ENCODE measurements around the gene BTLA.
"Not testable (repeated sequence)": the region's sequence is repeated elsewhere in the genome, so short reads cannot be mapped to it uniquely, and the experiment has no call there.

Gene BTLA

DNA sequence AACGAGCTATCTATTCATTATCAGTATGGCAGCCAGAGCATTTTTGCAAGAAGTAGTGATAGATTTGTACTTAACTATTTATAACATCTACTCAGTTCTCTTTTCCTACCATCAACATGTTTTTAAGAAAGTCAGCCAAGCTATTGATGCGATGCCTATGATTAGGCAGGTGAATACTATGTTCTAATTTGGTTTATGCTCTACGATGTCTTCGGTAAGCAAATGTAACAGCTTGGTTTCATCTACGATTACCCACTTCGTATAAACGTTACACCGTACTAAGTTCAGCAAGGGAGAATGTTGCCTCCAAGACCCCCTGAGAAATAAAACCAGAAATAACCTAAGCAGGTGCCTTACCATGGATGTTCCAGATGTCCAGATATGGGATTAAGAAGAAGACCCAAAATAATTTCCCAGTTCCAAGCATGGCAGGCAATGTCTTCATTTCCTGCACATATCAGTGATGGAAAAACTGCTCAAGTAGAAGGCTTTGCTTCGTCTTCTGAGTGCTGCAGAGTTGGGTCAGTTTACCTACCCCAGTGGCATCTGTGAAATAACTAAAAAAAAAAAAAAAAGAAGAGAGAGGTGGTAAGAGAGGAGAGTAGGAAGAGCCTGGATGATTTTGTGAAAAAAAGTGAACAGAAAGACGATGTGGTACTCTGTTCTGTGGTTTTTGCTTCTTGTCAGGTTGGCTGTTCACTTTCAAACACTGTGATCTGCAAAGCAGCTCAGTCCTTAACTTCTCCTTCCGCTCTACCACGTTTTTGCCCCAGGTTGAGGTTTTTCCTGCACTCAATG lies at the start of gene BTLA:
BTLA (minus strand) TSS at position 559 of the 798 bp plus-strand sequence; CDS start at position 445, 114 bp downstream.
- Histone ChIP-seq H3K27me3 (ENCODE audit: insufficient read depth, low read length) (no peaks in the 10 kb centered on the region), H3K36me3 (ENCODE audit: insufficient read depth, low read depth, low read length) (no peaks in the 10 kb centered on the region), H3K4me1 (ENCODE audit: insufficient read depth, low read length) (no peaks in the 10 kb centered on the region), H3K9ac (ENCODE audit: low read depth, low read length) (no peak within 1 kb of the TSS), H3K4me3 (ENCODE audit: low read length) (no peak within 1 kb of the TSS), H3K27ac (ENCODE audit: low read length) (no peak within 1 kb of the TSS), H3K9me3 (ENCODE audit: insufficient read depth, low read depth, low read length) (no peaks in the 10 kb centered on the region)

DNA sequence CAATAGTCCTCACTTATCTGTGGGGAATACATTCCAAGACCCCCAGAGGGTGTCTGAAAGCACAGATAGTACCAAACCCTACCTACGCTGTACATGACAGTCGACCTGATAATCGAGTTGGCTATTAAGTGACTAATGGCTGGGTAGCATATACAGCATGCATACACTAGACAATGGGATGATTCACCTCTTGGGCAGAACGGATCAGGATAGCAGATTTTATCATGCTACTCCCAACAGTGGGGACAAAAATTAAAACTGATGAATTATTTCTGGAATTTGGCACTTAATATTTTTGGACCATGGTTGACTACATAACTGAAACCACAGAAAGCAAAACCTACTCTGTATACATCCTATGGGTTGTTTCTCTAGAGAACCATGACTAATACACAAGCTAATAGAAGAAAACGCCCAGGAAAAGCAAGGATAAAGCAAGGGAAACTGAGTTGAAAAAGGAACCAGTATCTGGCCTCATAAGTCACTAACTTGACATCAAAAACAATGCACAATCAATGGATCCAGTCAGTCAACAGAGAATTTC lies 47.0 kb upstream of the BTLA start:
- Histone ChIP-seq H3K9ac (ENCODE audit: low read depth, low read length) (no peak overlapping the region), H3K36me3 (ENCODE audit: insufficient read depth, low read depth, low read length) (peaks cover 77% of the 10 kb centered on the region), H3K27ac (ENCODE audit: low read length) (no peak overlapping the region), H3K27me3 (ENCODE audit: insufficient read depth, low read length) (no peaks in the 10 kb centered on the region), H3K4me3 (ENCODE audit: low read length) (no peak overlapping the region), H3K4me1 (ENCODE audit: insufficient read depth, low read length) (no peaks in the 10 kb centered on the region), H3K9me3 (ENCODE audit: insufficient read depth, low read depth, low read length) (no peaks in the 10 kb centered on the region)

DNA sequence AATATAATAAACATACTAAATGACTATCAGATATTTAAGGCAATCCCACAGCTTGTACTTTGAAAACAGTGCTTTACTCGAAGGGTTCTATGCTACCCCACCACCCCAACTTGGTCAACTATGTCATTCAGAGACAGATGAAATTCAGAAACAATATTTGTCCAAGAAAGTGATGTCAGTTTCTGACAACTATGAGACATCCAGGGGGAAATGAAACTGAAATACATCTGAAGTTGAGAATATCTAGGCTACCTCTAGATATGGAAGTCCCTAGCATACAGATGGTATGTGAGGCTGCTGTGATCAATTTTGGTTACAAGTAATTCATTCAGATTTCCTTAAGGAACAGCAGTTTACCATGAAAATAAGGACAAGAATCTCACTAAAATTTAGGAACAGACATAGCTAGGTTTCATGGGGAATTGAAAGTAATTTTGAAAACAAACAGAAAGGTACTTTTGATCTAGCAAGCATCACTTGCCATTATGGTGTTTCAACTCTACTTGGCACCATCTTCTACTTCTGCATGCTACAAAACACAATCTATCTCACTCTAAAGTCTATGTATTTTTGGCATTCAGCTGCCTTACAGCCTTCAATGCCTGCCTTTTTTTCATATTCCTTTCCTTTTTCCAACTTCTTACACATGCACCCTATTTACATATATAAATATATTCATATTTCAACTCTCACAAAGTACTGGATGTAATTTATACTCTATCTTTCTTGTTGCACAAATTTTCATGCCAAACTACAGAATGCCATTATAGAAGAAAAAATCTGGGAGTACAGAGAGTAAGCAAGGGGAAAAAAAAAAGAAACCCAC lies 40.8 kb upstream of the BTLA start:
- Histone ChIP-seq H3K9me3 (ENCODE audit: insufficient read depth, low read depth, low read length) (no peaks in the 10 kb centered on the region), H3K4me3 (ENCODE audit: low read length) (no peak overlapping the region), H3K9ac (ENCODE audit: low read depth, low read length) (no peak overlapping the region), H3K36me3 (ENCODE audit: insufficient read depth, low read depth, low read length) (peaks cover 69% of the 10 kb centered on the region), H3K27ac (ENCODE audit: low read length) (no peak overlapping the region), H3K27me3 (ENCODE audit: insufficient read depth, low read length) (no peaks in the 10 kb centered on the region), H3K4me1 (ENCODE audit: insufficient read depth, low read length) (no peaks in the 10 kb centered on the region)

DNA sequence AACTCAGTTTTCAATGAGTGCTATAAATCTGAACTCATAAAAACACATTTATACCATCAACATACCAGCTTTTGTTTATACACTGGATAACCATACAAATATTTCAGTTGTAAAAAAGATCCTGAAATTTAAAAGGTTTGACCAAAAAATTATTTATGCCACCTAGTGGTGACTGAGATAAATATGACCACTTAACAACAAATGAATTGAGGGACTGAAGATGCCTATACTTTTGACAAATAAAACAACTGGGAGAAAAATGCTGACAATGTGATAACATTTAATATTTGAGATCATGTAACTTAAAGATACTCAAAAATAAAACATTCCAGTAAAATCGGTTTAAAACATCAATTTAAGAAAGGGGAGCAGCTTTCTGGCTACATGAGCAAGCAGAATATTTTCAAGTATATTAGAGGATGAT lies 32.1 kb upstream of the BTLA start:
- Histone ChIP-seq H3K27me3 (ENCODE audit: insufficient read depth, low read length) (no peaks in the 10 kb centered on the region), H3K9me3 (ENCODE audit: insufficient read depth, low read depth, low read length) (no peaks in the 10 kb centered on the region), H3K9ac (ENCODE audit: low read depth, low read length) (no peak overlapping the region), H3K4me3 (ENCODE audit: low read length) (no peak overlapping the region), H3K36me3 (ENCODE audit: insufficient read depth, low read depth, low read length) (peaks cover 46% of the 10 kb centered on the region), H3K27ac (ENCODE audit: low read length) (no peak overlapping the region), H3K4me1 (ENCODE audit: insufficient read depth, low read length) (no peaks in the 10 kb centered on the region)

- Histone ChIP-seq H3K36me3 (ENCODE audit: insufficient read depth, low read depth, low read length) (peaks cover 38% of the 10 kb centered on the region), H3K4me1 (ENCODE audit: insufficient read depth, low read length) (no peaks in the 10 kb centered on the region), H3K27ac (ENCODE audit: low read length) (no peak overlapping the region), H3K9ac (ENCODE audit: low read depth, low read length) (no peak overlapping the region), H3K9me3 (ENCODE audit: insufficient read depth, low read depth, low read length) (no peaks in the 10 kb centered on the region), H3K4me3 (ENCODE audit: low read length) (no peak overlapping the region), H3K27me3 (ENCODE audit: insufficient read depth, low read length) (no peaks in the 10 kb centered on the region)
Observed at GRCh38 chr3:112530573-112530972, 31.3 kb upstream of the BTLA start.

- not testable (repeated sequence) for H3K4me3 ChIP-seq (ENCODE audit: low read length); H3K9ac ChIP-seq (ENCODE audit: low read depth, low read length); H3K27ac ChIP-seq (ENCODE audit: low read length); H3K9me3 ChIP-seq (ENCODE audit: insufficient read depth, low read depth, low read length); H3K4me1 ChIP-seq (ENCODE audit: insufficient read depth, low read length); H3K36me3 ChIP-seq (ENCODE audit: insufficient read depth, low read depth, low read length); H3K27me3 ChIP-seq (ENCODE audit: insufficient read depth, low read length)
Observed at GRCh38 chr3:112524127-112524526, 24.9 kb upstream of the BTLA start.

DNA sequence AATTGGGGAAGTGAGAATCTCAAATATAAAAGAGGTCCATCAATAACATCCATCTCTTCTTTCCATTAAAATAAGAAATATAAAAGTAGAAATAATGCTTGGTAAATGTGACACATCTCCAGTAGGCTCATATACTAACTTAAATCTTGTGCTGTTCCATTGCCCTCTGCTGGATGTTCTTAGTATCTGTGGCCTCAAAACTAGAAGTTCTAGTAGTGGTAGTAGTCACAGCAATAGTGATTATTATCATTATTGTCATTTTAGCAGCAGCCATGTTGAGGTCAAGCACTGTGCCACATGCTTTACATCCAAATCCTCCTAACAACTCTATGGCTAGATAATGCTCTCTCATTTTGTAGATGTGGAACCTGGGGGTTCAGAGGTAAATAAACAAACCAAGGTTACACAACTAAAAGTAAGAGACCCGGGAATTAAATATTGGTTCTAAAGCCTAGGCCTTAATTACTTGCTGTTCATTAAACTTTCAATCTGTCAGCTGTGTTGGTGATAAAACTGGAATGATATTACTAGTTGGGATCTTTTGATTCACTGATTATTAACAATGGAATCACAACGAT lies 20.2 kb upstream of the BTLA start:
- H3K9ac ChIP-seq (ENCODE audit: low read depth, low read length): no peak overlapping the region
- no peak overlapping the region for H3K4me3 ChIP-seq (ENCODE audit: low read length)
- H3K36me3 ChIP-seq (ENCODE audit: insufficient read depth, low read depth, low read length): no peaks in the 10 kb centered on the region
- H3K4me1 ChIP-seq (ENCODE audit: insufficient read depth, low read length): no peaks in the 10 kb centered on the region
- no peaks in the 10 kb centered on the region for H3K9me3 ChIP-seq (ENCODE audit: insufficient read depth, low read depth, low read length)
- H3K27ac ChIP-seq (ENCODE audit: low read length): no peak overlapping the region
- no peaks in the 10 kb centered on the region for H3K27me3 ChIP-seq (ENCODE audit: insufficient read depth, low read length)

GRCh38 chr3:112518970-112519369 lies 19.7 kb upstream of the BTLA start:
- not testable (repeated sequence) for H3K4me1 ChIP-seq (ENCODE audit: insufficient read depth, low read length); H3K36me3 ChIP-seq (ENCODE audit: insufficient read depth, low read depth, low read length); H3K27ac ChIP-seq (ENCODE audit: low read length); H3K9me3 ChIP-seq (ENCODE audit: insufficient read depth, low read depth, low read length); H3K27me3 ChIP-seq (ENCODE audit: insufficient read depth, low read length); H3K4me3 ChIP-seq (ENCODE audit: low read length); H3K9ac ChIP-seq (ENCODE audit: low read depth, low read length)

DNA sequence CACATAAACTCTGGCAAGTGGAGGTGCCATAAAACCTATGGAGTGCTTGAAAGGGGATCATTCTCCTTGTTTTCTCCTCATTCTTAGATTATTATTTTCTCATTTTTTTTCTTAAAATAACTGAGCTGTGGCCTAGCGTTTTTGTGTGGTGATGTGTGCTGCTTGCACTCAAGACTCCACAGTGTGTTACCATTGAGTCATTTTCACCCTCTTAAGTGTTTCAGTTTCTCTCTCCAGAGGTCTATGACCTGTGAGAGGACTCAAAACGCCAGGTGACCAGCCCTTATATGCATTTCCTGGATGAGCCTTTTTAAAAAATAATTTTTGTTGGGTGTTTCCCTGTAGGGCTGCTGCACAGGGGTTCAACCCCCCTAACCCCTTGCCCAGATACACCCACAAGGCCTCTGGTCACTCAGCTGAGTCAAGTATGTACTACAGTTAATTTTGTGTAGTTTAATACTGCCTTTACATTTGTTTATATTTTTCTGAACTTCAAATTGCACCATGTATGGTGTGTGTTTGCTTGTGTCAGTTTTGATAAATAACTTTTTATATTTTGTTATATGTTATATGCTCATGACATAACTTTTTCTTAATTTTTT lies 15.4 kb upstream of the BTLA start:
- no peak overlapping the region for H3K9ac ChIP-seq (ENCODE audit: low read depth, low read length)
- H3K9me3 ChIP-seq (ENCODE audit: insufficient read depth, low read depth, low read length): peaks cover 36% of the 10 kb centered on the region
- 0 out of 2 replicates have a peak, but pooled peaks cover 4% of the 10 kb centered on the region for H3K36me3 ChIP-seq (ENCODE audit: insufficient read depth, low read depth, low read length)
- no peaks in the 10 kb centered on the region for H3K27me3 ChIP-seq (ENCODE audit: insufficient read depth, low read length)
- H3K4me1 ChIP-seq (ENCODE audit: insufficient read depth, low read length): no peaks in the 10 kb centered on the region
- no peak overlapping the region for H3K4me3 ChIP-seq (ENCODE audit: low read length)
- no peak overlapping the region for H3K27ac ChIP-seq (ENCODE audit: low read length)

DNA sequence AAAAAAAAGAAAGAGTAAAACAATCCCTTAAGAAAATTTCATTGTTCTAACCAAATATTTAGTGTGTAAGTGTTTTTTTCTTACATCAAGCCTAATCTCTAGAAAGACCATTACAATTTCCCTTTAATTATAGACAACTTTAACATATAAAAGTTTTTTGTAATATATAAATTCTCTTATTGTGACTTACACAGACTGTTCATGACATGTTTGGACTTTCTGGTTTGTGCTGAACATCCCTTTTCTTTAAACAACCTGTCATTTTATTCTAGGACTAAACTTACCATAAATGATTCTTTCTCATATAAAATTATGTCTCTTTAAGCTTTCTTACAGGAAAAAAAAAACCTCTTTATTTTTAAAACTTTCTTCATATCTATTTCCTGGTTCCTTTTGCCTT lies 13.0 kb upstream of the BTLA start:
- Histone ChIP-seq H3K36me3 (ENCODE audit: insufficient read depth, low read depth, low read length) (0 out of 2 replicates have a peak, but pooled peaks cover 4% of the 10 kb centered on the region), H3K9ac (ENCODE audit: low read depth, low read length) (no peak overlapping the region), H3K9me3 (ENCODE audit: insufficient read depth, low read depth, low read length) (peaks cover 41% of the 10 kb centered on the region), H3K4me1 (ENCODE audit: insufficient read depth, low read length) (no peaks in the 10 kb centered on the region), H3K27me3 (ENCODE audit: insufficient read depth, low read length) (no peaks in the 10 kb centered on the region), H3K4me3 (ENCODE audit: low read length) (no peak overlapping the region), H3K27ac (ENCODE audit: low read length) (no peak overlapping the region)

DNA sequence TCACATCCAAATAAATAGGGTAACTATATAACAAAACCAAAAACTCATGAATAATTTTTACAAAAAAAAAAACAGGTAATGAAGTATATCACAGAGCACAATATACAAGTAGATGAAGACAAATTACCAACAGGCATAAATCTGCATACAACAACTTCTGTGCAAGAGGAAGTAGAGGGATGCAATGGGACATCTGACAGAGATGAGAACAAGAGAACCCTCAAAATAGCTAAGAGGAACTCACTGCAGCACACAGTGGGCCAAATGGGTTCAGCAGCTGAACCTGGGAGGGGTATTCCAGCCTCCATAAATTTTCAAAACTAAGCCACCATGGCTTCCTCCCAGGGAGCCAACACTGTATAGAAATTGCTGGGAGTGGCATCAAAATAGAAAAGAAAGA lies 9.6 kb upstream of the BTLA start:
- H3K4me1 ChIP-seq (ENCODE audit: insufficient read depth, low read length): no peaks in the 10 kb centered on the region
- H3K9ac ChIP-seq (ENCODE audit: low read depth, low read length): no peak overlapping the region
- H3K27me3 ChIP-seq (ENCODE audit: insufficient read depth, low read length): no peaks in the 10 kb centered on the region
- 0 out of 2 replicates have a peak, but pooled peaks cover 4% of the 10 kb centered on the region for H3K36me3 ChIP-seq (ENCODE audit: insufficient read depth, low read depth, low read length)
- H3K9me3 ChIP-seq (ENCODE audit: insufficient read depth, low read depth, low read length): peaks cover 41% of the 10 kb centered on the region
- H3K4me3 ChIP-seq (ENCODE audit: low read length): no peak overlapping the region
- H3K27ac ChIP-seq (ENCODE audit: low read length): no peak overlapping the region
